Measurements from ENCODE around the gene CRADD.

DNA sequence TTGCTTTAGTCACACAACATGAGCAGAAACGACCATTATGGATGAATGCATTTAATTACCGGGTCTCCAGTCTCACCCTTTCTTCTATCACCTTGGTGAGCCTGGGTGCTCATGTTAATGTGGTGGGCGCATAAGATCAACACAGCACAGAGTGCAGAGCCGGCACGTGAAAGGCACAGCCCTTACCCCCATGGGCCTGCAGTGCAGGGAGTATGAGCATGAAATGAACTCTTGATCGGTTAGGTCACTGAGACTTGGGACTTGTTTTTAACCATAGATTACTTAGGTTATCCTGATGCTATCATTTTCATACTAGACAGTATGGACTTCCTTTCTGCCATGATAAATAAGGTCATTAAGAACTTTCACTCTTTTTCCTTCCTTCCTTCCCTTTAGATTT lies 156.8 kb downstream of the CRADD start:
- no peak for TF ChIP-seq POLR2A (IDR thresholded peaks at IDR 0.05)
- TF ChIP-seq, protein P1, sequence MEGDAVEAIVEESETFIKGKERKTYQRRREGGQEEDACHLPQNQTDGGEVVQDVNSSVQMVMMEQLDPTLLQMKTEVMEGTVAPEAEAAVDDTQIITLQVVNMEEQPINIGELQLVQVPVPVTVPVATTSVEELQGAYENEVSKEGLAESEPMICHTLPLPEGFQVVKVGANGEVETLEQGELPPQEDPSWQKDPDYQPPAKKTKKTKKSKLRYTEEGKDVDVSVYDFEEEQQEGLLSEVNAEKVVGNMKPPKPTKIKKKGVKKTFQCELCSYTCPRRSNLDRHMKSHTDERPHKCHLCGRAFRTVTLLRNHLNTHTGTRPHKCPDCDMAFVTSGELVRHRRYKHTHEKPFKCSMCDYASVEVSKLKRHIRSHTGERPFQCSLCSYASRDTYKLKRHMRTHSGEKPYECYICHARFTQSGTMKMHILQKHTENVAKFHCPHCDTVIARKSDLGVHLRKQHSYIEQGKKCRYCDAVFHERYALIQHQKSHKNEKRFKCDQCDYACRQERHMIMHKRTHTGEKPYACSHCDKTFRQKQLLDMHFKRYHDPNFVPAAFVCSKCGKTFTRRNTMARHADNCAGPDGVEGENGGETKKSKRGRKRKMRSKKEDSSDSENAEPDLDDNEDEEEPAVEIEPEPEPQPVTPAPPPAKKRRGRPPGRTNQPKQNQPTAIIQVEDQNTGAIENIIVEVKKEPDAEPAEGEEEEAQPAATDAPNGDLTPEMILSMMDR (IDR thresholded peaks at IDR 0.05) = no peak

Measured in thyroid gland (tissue), 4 donors.